Myocyte (in vitro differentiated cells): ENCODE data around the gene MAP3K9. TPM values are rescaled to one million over a fixed set of nuclear protein-coding genes. Genes with fewer than 3 reads are reported as not detected.

ENCODE experiments used
- DNase-seq: peaks from one replicate; pipeline ENCODE4 v3.0.0-alpha.2; 2012; ENCODE audit warnings: low read depth
- total RNA-seq: library from RNA; depleted of rRNA; stranded (reverse); fragments of >200 nt; gene quantifications from 2 replicates; pipeline ENCODE4 v1.2.3, GENCODE V29; 2014

Gene MAP3K9
- total RNA-seq, 1 donor from 2014 or later, result 0.53 TPM

GRCh38 chr14:70788898-70789297, 20.4 kb downstream of the MAP3K9 start:
- DNase-seq, result peak; percentile 90

- no peak for DNase-seq
These were observed 23.8 kb downstream of the MAP3K9 start for GRCh38 chr14:70785556-70785955.

- DNase-seq, result no peak
These were observed 24.4 kb downstream of the MAP3K9 start for GRCh38 chr14:70784886-70785285.

- DNase-seq, result no peak
These were observed 27.0 kb downstream of the MAP3K9 start for GRCh38 chr14:70782361-70782760.

GRCh38 chr14:70780396-70781075, 28.8 kb downstream of the MAP3K9 start:
- no peak for DNase-seq

GRCh38 chr14:70779667-70780066, 29.6 kb downstream of the MAP3K9 start:
- no peak for DNase-seq

GRCh38 chr14:70776197-70776596, 33.1 kb downstream of the MAP3K9 start:
- no peak for DNase-seq

- no peak for DNase-seq
These were observed 36.0 kb downstream of the MAP3K9 start for GRCh38 chr14:70773182-70773862.

- no peak for DNase-seq
These were observed 37.5 kb downstream of the MAP3K9 start for GRCh38 chr14:70771781-70772212.

- DNase-seq, result no peak
These were observed 38.8 kb downstream of the MAP3K9 start for GRCh38 chr14:70770490-70770889.

- no peak for DNase-seq
These were observed 49.9 kb downstream of the MAP3K9 start for GRCh38 chr14:70759398-70759797.

- peak; percentile 59 for DNase-seq
These were observed 53.7 kb downstream of the MAP3K9 start for GRCh38 chr14:70755655-70756054.

- DNase-seq, result peak; percentile 14
These were observed 54.3 kb downstream of the MAP3K9 start for GRCh38 chr14:70754991-70755390.

GRCh38 chr14:70753518-70753953, 55.8 kb downstream of the MAP3K9 start:
- DNase-seq, result no peak

- DNase-seq, result peak; percentile 31
These were observed 60.9 kb downstream of the MAP3K9 start for GRCh38 chr14:70748422-70748821.

GRCh38 chr14:70744641-70745040, 64.7 kb downstream of the MAP3K9 start:
- no peak for DNase-seq

GRCh38 chr14:70742316-70742715, 67.0 kb downstream of the MAP3K9 start:
- no peak for DNase-seq

- no peak for DNase-seq
These were observed 67.8 kb downstream of the MAP3K9 start for GRCh38 chr14:70741482-70741881.

- DNase-seq, result peak; percentile 17
These were observed 74.3 kb downstream of the MAP3K9 start for GRCh38 chr14:70735043-70735442.

GRCh38 chr14:70731447-70732239, 77.7 kb downstream of the MAP3K9 start:
- no peak for DNase-seq

- no peak for DNase-seq
These were observed 78.9 kb downstream of the MAP3K9 start for GRCh38 chr14:70730393-70730792.
